Heart left ventricle (tissue), 13 donors: ENCODE measurements around the gene NTRK2.

Source experiments
- CTCF ChIP-seq, 12 donors: fragments of 200-600 bp; sonication (generic) in 4 of 12; IDR thresholded peaks; one replicate each; pipeline versions ENCODE4 v1.5.0 to v1.8.0; 2018 to 2022; ENCODE audit warnings: antibody characterized with exemption in 12 of 12, mild to moderate bottlenecking in 5 of 12
- POLR2A ChIP-seq, 2 donors: fragments of 450-650 bp; IDR thresholded peaks; one replicate each; pipeline ENCODE4 v1.6.1; 2017; ENCODE audit warnings: antibody characterized with exemption in 2 of 2, mild to moderate bottlenecking in 2 of 2, moderate library complexity in 2 of 2
- donor health status: ischemic (EF 13 %, LVEDD 7.1; RV severe dilation, severe dysfunction).
- donor health status: DM: no; HTN: yes; CAD: no.
- donor health status: DM: no; HTN: no; CAD: no.
- donor health status: ischemic (EF 25% LVEDD 6.9; RV normal size, moderate dysfunction).
- donor health status: ischemic (EF 25% LVEDD 5.7; RV mildly dilated, moderate dysfunction).
- donor health status: ischemic (EF 35%, LVEDD 5.7; RV mildly dilated, moderate dysfunction).
- donor health status: nonischemic (EF 11% LVEDD 7.7; RV severe dilation, severe dysfunction).
- donor health status: DM: yes; HTN: yes; CAD: no.
- donor health status: PGD.
- donor health status: ischemic (EF 29% LVEDD 5.4; RV normal size, mild dysfunction).
- donor health status: nonischemic (EF 23%, LVEDD 6.1; RV moderate dilation, normal function).

- TF ChIP-seq CTCF (IDR thresholded peaks at IDR 0.05) (no peak), POLR2A (IDR thresholded peaks at IDR 0.05) (no peak)
Measured at GRCh38 chr9:84709056-84709455, 39.5 kb downstream of the NTRK2 start.
